ENCODE measurements around the gene THADA.

Gene THADA

DNA sequence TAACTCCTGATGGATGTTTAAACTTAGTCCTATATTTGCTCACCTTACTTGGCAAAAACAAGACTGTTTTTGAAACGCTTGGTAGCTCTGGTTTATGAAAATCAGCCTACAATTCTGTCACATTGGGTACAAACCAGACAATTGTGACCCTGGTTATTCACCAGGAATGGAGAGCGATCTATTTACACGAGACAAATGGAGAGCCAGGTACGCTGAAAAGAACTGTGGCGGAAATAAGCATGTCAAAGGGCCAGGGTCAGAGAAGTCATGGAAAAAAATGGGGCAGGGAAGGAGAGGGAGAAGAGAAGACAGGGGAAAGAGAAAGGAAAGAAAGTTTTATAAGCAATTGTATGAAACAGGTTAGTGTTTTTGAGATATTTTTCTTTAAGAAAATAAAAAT, 250.0 kb downstream of the THADA start:
- no peak for DNase-seq

DNA sequence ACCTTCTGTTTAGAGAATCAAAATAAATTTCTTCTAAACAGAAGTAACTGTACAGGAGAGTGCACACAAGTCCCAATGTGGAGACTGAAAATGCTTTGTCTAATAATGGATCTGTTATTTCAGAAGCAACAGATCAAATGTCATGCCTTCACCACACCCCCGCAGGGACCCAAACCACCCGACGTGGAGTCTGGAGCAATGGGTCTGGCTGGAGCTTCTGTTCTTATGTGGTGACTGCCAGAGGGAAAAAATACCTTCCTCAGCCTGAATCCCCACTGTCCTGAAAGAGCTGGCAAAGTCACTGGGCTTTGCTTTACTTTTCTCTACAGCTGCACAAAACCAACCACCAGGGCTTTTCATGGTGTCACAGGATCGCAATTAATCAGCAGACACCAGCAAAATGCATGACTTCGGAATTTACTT, 250.4 kb downstream of the THADA start:
- no peak for DNase-seq

GRCh38 chr2:43344868-43345373, 250.9 kb downstream of the THADA start:
- DNase-seq, result no peak

GRCh38 chr2:43343573-43344304, 252.1 kb downstream of the THADA start:
- DNase-seq, result no peak

GRCh38 chr2:43341959-43342757, 253.7 kb downstream of the THADA start:
- no peak for DNase-seq

- DNase-seq, result no peak
Observed at GRCh38 chr2:43340945-43341356, 254.9 kb downstream of the THADA start.

DNA sequence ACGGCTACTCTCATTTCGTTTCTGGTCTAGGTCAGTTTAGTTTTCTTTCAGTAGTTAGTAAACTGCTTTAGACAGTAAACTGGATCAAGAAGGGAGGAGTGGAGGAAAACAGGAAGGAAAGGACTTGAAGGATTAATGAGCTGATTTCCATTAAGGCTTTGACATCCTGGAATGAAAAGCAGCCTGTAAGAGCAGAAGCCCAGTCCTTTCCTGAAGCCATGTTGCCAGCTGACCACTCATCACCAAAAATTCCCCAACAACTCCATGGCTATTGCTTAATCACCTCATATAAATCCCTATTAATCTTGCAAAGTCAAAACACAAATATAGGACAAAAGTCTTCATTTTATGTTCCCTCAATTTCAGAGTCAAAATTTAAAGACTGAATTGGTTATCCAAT, 255.8 kb downstream of the THADA start:
- DNase-seq, result no peak

DNA sequence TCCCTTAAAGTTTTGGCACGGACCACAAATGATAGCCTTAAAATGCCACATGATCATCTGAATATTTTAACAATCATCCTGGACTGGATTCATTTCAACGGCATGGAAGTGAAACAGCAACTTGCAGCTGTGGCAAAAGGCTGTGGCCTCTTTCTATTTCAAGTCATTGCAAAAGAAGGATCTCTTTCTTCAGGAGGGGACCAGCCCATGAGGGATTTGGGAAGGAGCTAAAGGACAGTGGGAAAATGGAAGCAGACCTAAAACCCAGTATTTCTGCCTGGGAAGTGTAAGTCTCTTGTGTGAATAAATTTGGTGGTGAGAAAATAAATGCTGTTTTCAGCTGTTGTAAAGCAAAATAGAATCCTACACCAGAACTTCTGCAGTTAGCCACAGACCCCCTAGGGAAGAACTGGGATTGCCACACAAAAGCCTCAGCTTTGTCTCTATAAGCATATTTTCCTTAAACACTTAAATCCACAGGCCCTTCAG, 262.1 kb downstream of the THADA start:
- no peak for DNase-seq

GRCh38 chr2:43333101-43333655, 262.7 kb downstream of the THADA start:
- DNase-seq, result no peak

DNA sequence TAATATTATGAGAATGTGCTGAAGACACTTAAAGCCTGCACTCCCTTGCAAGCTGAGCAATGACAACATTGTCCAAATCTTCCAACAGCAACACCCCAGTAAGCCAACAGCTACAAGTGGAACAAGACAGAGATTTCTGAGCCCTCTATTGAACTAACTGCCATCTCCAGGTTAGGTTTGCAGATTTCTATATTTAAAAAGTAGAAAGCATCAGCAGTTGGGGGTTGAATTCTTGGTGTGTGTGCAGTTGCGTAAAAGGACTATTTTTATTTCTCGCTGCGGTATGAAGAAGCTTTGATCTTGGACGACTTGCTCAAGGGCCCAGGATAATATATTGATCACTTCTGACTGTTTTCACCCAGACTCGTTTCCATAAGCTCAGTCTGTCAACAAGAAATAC, 263.2 kb downstream of the THADA start:
- DNase-seq, result no peak

- DNase-seq, result no peak
Observed at GRCh38 chr2:43331422-43331821, 264.4 kb downstream of the THADA start.

GRCh38 chr2:43329637-43330036, 266.2 kb downstream of the THADA start:
- DNase-seq, result no peak

- DNase-seq, result no peak
Observed at GRCh38 chr2:43328832-43329231, 267.0 kb downstream of the THADA start.

DNA sequence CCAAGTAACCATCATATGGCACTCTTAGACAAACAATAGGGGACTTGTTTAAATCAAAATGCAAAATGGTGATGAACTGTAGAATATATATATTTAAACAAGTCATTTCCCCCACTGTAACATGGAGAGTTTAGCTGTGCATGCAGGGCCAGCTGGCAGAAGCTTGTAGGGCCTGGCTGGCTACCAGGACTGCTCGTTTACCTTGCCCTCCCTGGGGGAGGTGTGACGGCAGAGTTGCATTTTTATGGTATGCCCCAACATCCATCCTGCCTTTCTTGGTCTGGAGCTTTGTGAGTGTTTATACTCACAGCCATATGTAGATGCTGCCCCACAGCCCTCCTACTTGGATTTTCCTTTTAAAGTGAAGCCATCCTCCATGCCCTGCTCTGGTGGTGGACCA, 267.7 kb downstream of the THADA start:
- no peak for DNase-seq

GRCh38 chr2:43327119-43327518, 268.7 kb downstream of the THADA start:
- no peak for DNase-seq

DNA sequence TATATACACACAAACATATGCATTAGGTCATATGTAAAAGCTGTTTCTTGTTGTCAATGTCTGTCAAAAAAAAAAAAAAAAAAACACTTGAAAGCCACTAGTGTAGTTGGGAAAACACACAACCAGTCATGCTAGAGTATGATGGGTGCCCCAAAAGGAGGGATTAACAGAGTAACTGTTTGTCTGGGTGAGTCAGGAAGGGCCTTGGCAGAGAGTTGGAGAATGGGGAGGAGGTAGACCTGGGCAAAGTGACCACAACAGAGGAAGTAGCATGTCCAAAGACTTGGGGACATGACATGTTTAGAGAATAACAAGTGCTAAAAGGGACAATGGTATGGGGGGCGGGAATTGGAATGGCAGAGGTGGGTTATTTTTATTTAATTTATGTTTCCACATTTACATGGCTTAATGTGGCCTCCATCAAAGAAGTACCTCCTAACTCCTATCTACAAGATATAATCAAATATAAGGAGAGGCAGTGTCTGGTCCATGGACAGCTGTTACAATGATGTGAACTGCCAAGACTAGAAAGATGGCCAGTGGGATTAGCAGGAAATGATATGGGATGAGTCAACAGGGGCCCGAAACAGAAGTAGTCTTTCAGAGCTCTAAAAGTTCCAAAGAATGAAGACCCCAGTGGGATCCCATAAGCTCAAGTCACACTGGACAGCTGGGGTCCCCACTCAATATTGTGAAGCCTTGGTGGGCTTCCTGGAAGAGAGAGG, 269.6 kb downstream of the THADA start:
- no peak for DNase-seq

DNA sequence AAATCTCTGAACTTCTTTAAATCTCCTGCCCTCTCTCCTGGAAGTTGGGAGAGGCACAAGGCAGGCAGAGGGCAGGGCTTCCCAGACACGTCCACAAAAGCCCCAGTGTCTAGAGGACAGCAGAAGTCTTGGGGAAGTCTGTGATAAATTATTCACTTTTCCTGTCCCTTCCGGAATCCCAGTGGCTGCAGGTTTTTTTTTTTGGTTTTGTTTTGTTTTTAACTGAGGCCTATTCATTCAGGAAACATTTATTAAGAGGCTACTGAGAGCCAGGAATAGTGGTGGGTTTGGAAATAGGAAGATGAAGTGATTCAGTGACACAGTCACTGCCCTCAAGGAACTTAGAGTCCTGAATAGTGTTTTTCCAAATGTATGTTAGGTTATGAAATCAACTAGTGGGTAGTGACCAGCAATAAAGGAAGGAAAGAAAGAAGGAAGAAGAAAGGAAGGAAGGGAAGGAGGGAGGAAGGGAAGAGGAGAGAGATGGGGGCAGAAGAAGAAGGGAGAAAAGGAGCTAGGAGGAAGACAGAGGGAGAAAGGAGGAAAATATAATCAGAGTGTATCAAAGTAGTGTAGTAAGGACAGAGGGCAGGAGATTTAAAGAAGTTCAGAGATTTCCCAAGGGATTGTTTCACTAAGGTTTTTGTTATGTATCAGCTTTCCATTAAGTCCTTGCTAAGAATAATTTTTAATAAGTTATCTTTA, 270.6 kb downstream of the THADA start:
- no peak for DNase-seq

- no peak for DNase-seq
Observed at GRCh38 chr2:43324259-43325106, 271.4 kb downstream of the THADA start.

GRCh38 chr2:43323857-43324256, 272.0 kb downstream of the THADA start:
- no peak for DNase-seq

GRCh38 chr2:43321446-43321845, 274.4 kb downstream of the THADA start:
- DNase-seq, result no peak

DNA sequence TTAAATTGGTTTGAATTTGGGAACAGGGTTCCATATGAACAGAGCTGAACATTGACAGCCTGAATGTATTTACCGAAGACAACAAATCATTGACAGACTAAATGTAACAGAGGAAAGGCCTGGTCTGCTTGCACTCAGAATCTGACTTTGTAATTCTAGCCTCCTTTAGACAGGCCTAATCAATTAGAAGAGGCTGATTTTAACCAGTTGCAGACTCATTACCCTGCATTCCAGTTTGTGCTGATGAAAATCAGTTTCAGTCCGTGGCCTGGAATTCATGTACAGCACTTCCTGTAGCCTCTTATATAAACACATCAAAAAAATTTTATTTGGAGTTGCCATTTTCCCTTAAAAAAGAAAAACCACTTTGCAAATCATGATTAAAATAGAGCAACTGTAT, 276.3 kb downstream of the THADA start:
- no peak for DNase-seq

Measured in activated naive CD4-positive, alpha-beta T cell (primary cell).